Naive thymus-derived CD8-positive, alpha-beta T cell (primary cell): ENCODE data around the gene TOP2A. TPM values are rescaled to one million over a fixed set of nuclear protein-coding genes. Genes with fewer than 3 reads are reported as not detected.

Experiments used
- ATAC-seq, 2 donors: fragments of 150-1000 bp; cut with Tn5 transposase in 1 of 2; sonication (Bioruptor Pico), chemical (Tn5 transposase) in 1 of 2; 1 replicate in 1 of 2; 2 replicates in 1 of 2; pipeline ENCODE4 v1.10.0; 2021; ENCODE audit warnings: mild to moderate bottlenecking in 2 of 2, moderate library complexity in 2 of 2
- POLR2A ChIA-PET: fragments of 350-600 bp; sonication (Branson Sonifier 250); formaldehyde crosslinking; loops from one replicate; lab custom pipeline; 2021; ENCODE audit warnings: antibody characterized with exemption; lab: Charles Lee
- DNase-seq, 10 donors: peaks; one replicate each; pipeline versions ENCODE4 v3.0.0 to v3.0.0-alpha.2; 2020 to 2022
- H3K27ac Mint-ChIP-seq, 10 donors: one replicate each; pipeline ENCODE4 v1.8.0; 2020 to 2022; ENCODE audit warnings: mild to moderate bottlenecking in 10 of 10, mixed read lengths in 10 of 10, moderate library complexity in 4 of 10, inconsistent platforms in 1 of 10
- H3K27me3 Mint-ChIP-seq, 5 donors: one replicate each; pipeline ENCODE4 v1.8.0; 2021 to 2022; ENCODE audit warnings: mixed read lengths in 5 of 5
- H3K36me3 Mint-ChIP-seq, 3 donors: one replicate each; pipeline ENCODE4 v1.8.0; 2020 to 2022; ENCODE audit warnings: mixed read lengths in 3 of 3, mild to moderate bottlenecking in 2 of 3, inconsistent platforms in 1 of 3
- H3K4me1 Mint-ChIP-seq, 4 donors: one replicate each; pipeline ENCODE4 v1.8.0; 2021 to 2022; ENCODE audit warnings: mixed read lengths in 4 of 4
- H3K4me3 Mint-ChIP-seq, 10 donors: one replicate each; pipeline ENCODE4 v1.8.0; 2020 to 2022; ENCODE audit warnings: mild to moderate bottlenecking in 10 of 10, mixed read lengths in 10 of 10, moderate library complexity in 6 of 10, inconsistent platforms in 1 of 10
- H3K9me3 Mint-ChIP-seq, 9 donors: one replicate each; pipeline ENCODE4 v1.8.0; 2020 to 2022; ENCODE audit warnings: mixed read lengths in 9 of 9, mild to moderate bottlenecking in 3 of 9, inconsistent platforms in 1 of 9, moderate library complexity in 1 of 9
- polyA plus RNA-seq, 3 donors: library from polyadenylated mRNA; unstranded; fragments of 300-500 nt; fragmentation: Illumina TruSeq; gene quantifications; one replicate each; pipeline ENCODE4 v1.2.3, GENCODE V29; 2021
- total RNA-seq, 8 experiments: library from RNA in 2 of 8; stranded (reverse) in 2 of 8; gene quantifications; one replicate each; pipeline ENCODE4 v1.2.3 and lab custom pipeline; 2021 to 2026

TOP2A gene
- total and polyA plus RNA-seq, 5 experiments from 2014 or later: 0.14 to 0.81 (median 0.41) TPM; not detected in 2

DNA sequence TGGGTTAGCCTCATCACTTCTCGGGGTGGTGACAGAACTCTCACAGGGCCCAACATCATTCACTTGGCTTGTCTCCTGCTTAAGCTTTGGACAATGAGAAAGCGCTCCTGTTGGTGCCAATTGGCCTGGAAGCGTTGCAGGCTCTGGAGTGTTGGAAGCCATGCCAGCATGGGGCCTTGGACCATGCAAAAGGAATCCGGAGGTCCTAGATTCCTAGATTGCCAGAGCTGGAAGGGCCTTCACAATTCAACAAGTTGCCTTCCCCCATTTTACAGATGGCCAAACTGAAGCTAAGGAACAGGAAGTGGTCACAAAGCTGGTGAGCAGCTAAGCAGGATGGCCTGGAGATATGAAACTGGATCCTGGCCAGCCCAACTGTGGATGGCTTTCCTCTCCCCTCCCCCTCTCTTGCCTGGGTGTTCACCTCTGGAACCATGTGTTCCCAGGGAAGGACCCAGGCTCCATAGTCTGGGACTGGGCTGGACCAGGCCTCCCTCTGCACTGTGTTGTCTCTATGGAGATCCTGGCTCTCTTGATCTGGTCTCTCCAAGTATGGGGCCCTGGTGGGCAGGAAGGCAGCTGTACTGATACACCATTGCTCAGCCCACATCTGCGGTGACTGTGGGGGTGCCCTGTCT is 19.5 kb upstream of the TOP2A start:
- ATAC-seq: no peak
- H3K4me3 Mint-ChIP-seq: no peak overlapping the region
- H3K27ac Mint-ChIP-seq: peak overlapping the region in 1 of 10 donors; percentile 40
- H3K36me3 Mint-ChIP-seq: no peaks in the 10 kb centered on the region
- H3K27me3 Mint-ChIP-seq: peaks cover 0 to 1% (median 0%) of the 10 kb centered on the region in 5 donors
- H3K9me3 Mint-ChIP-seq: no peaks in the 10 kb centered on the region
- H3K4me1 Mint-ChIP-seq: peaks cover 0 to 7% (median 4%) of the 10 kb centered on the region in 4 donors
- DNase-seq: no peak
- POLR2A ChIA-PET: interaction anchor here (1.3 to 1.6 kb wide), 2 partner anchors 10 to 93 kb away, joined by 3 to 4 read pairs; no protein-coding TSS in a partner anchor

GRCh38 chr17:40436636-40437035 is 18.9 kb upstream of the TOP2A start:
- Mint-ChIP-seq H3K27me3 (peaks cover 0 to 1% (median 0%) of the 10 kb centered on the region in 5 donors), H3K9me3 (no peaks in the 10 kb centered on the region), H3K4me3 (no peak overlapping the region), H3K4me1 (peaks cover 2 to 7% (median 4%) of the 10 kb centered on the region in 4 donors), H3K36me3 (no peaks in the 10 kb centered on the region), H3K27ac (peak overlapping the region in 1 of 10 donors; percentile 59)
- DNase-seq (no peak), ATAC-seq (no peak)
- POLR2A ChIA-PET: interaction anchor here (1.0 to 1.6 kb wide), 3 partner anchors 9 to 94 kb away, joined by 3 to 4 read pairs (median 3); no protein-coding TSS in a partner anchor

GRCh38 chr17:40433551-40434415 is 16.1 kb upstream of the TOP2A start:
- POLR2A ChIA-PET: interaction anchor here (1.6 kb wide), 1 partner anchor 16 kb away, joined by 6 read pairs; the partner anchor contains the start of gene TOP2A
- Mint-ChIP-seq H3K4me1 (peaks cover 3 to 7% (median 6%) of the 10 kb centered on the region in 4 donors), H3K9me3 (no peaks in the 10 kb centered on the region), H3K27ac (peak overlapping the region in 3 of 10 donors; percentile 35 to 82 (median 37)), H3K36me3 (no peaks in the 10 kb centered on the region), H3K27me3 (peaks cover 0 to 1% (median 0%) of the 10 kb centered on the region in 5 donors), H3K4me3 (no peak overlapping the region)
- DNase-seq: peak in 1 of 10 donors; percentile 22
- peak in 1 of 2 donors; percentile 53 for ATAC-seq

GRCh38 chr17:40432864-40433528 is 15.3 kb upstream of the TOP2A start:
- no peak for DNase-seq
- H3K27me3 Mint-ChIP-seq: peaks cover 0 to 1% (median 0%) of the 10 kb centered on the region in 5 donors
- H3K4me1 Mint-ChIP-seq: peaks cover 5 to 11% (median 8%) of the 10 kb centered on the region in 4 donors
- peak overlapping the region in 1 of 10 donors; percentile 41 for H3K27ac Mint-ChIP-seq
- H3K9me3 Mint-ChIP-seq: no peaks in the 10 kb centered on the region
- no peaks in the 10 kb centered on the region for H3K36me3 Mint-ChIP-seq
- H3K4me3 Mint-ChIP-seq: no peak overlapping the region
- ATAC-seq: no peak
- POLR2A ChIA-PET: interaction anchor here (1.6 kb wide), 1 partner anchor 15 kb away, joined by 6 read pairs; the partner anchor contains the start of gene TOP2A

DNA sequence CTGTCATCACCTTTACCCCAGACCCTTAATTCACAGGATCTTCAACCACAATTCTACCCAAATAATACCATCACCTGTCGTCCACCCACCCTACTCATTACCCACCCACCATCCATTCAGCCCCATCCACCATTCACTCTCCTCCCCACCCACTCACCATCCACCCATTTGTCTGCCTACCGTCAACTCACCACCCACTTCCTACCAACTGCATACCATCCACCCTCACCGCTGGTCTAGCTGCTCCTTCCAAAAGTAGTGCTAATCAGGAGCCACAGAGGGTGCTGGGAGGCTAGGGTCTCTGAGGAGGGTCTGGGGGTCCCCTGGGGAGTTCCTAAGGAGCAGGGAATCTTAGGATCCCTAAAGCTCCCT is 13.5 kb upstream of the TOP2A start:
- no peaks in the 10 kb centered on the region for H3K9me3 Mint-ChIP-seq
- POLR2A ChIA-PET: interaction anchor here (0.8 to 1.3 kb wide), 2 partner anchors 10 to 13 kb away, joined by 3 to 4 read pairs; partner anchors contain the start of gene TOP2A
- no peak for DNase-seq
- H3K27ac Mint-ChIP-seq: peak overlapping the region in 1 of 10 donors; percentile 50
- no peak overlapping the region for H3K4me3 Mint-ChIP-seq
- peaks cover 0 to 1% (median 0%) of the 10 kb centered on the region in 5 donors for H3K27me3 Mint-ChIP-seq
- ATAC-seq: no peak
- no peaks in the 10 kb centered on the region for H3K36me3 Mint-ChIP-seq
- H3K4me1 Mint-ChIP-seq: peaks cover 19 to 28% (median 20%) of the 10 kb centered on the region in 4 donors

GRCh38 chr17:40430272-40431230 is 12.9 kb upstream of the TOP2A start:
- peaks cover 25 to 35% (median 26%) of the 10 kb centered on the region in 4 donors for H3K4me1 Mint-ChIP-seq
- H3K9me3 Mint-ChIP-seq: no peaks in the 10 kb centered on the region
- no peak for ATAC-seq
- POLR2A ChIA-PET: interaction anchor here (0.7 to 1.3 kb wide), 3 partner anchors 13 to 107 kb away, joined by 3 to 4 read pairs (median 3); partner anchors contain the start of gene TOP2A
- no peaks in the 10 kb centered on the region for H3K36me3 Mint-ChIP-seq
- peaks cover 0 to 1% (median 0%) of the 10 kb centered on the region in 5 donors for H3K27me3 Mint-ChIP-seq
- peak overlapping the region in 1 of 10 donors; percentile 50 for H3K27ac Mint-ChIP-seq
- DNase-seq: no peak
- no peak overlapping the region for H3K4me3 Mint-ChIP-seq

DNA sequence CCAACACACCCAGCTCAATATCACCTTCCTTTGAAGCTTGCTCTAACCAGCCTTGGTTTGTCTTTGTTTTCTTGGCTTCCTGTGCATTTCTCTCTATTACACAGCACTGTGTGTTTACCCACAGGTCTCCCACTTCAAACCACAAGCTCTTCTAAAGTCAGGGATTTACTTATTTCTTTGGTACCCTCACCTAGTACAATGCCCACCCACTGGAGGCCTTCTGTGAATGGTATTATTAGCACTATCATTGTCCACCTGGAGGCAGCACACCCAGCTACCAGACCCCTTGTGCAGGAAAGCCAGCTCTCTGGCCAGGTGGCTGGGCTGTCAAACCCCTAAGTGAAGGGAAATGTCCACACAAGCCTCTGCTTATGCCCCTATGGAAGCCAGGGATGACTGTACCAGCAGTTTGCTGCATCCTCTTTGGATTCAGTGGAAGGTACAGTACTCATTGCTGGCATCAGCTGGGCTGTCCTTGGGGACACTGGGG is 9.4 kb upstream of the TOP2A start:
- Mint-ChIP-seq H3K27ac (peak overlapping the region in 7 of 10 donors; percentile 1 to 63 (median 37)), H3K4me3 (peak overlapping the region in 9 of 10 donors; percentile 16 to 76 (median 44)), H3K4me1 (peaks cover 24 to 38% (median 29%) of the 10 kb centered on the region in 4 donors), H3K27me3 (no peaks in the 10 kb centered on the region), H3K9me3 (no peaks in the 10 kb centered on the region), H3K36me3 (no peaks in the 10 kb centered on the region)
- POLR2A ChIA-PET: interaction anchor here (0.5 to 2.3 kb wide), 10 partner anchors 10 to 1283 kb away, joined by 3 to 21 read pairs (median 4); partner anchors contain the start of genes IGFBP4 and TOP2A
- ATAC-seq (peak; percentile 97), DNase-seq (peak in 3 of 10 donors; percentile 47 to 64 (median 63))

- H3K36me3 Mint-ChIP-seq: no peaks in the 10 kb centered on the region
- no peaks in the 10 kb centered on the region for H3K27me3 Mint-ChIP-seq
- H3K4me3 Mint-ChIP-seq: peak overlapping the region in 7 of 10 donors; percentile 30 to 58 (median 44)
- H3K9me3 Mint-ChIP-seq: no peaks in the 10 kb centered on the region
- ATAC-seq: peak in 1 of 2 donors; percentile 25
- peak in 1 of 10 donors; percentile 14 for DNase-seq
- peaks cover 21 to 31% (median 29%) of the 10 kb centered on the region in 4 donors for H3K4me1 Mint-ChIP-seq
- POLR2A ChIA-PET: interaction anchor here (0.6 to 2.3 kb wide), 5 partner anchors 8 to 124 kb away, joined by 3 to 21 read pairs (median 3); partner anchors contain the start of gene TOP2A
- H3K27ac Mint-ChIP-seq: peak overlapping the region in 2 of 10 donors; percentile 15 to 57
Measured at GRCh38 chr17:40425741-40426140, 8.0 kb upstream of the TOP2A start.

GRCh38 chr17:40422990-40423633 is 5.4 kb upstream of the TOP2A start:
- H3K4me1 Mint-ChIP-seq: peaks cover 20 to 39% (median 37%) of the 10 kb centered on the region in 4 donors
- ATAC-seq: no peak
- no peak overlapping the region for H3K27ac Mint-ChIP-seq
- POLR2A ChIA-PET: no interaction called here
- no peaks in the 10 kb centered on the region for H3K36me3 Mint-ChIP-seq
- no peaks in the 10 kb centered on the region for H3K9me3 Mint-ChIP-seq
- H3K27me3 Mint-ChIP-seq: no peaks in the 10 kb centered on the region
- no peak for DNase-seq
- no peak overlapping the region for H3K4me3 Mint-ChIP-seq

DNA sequence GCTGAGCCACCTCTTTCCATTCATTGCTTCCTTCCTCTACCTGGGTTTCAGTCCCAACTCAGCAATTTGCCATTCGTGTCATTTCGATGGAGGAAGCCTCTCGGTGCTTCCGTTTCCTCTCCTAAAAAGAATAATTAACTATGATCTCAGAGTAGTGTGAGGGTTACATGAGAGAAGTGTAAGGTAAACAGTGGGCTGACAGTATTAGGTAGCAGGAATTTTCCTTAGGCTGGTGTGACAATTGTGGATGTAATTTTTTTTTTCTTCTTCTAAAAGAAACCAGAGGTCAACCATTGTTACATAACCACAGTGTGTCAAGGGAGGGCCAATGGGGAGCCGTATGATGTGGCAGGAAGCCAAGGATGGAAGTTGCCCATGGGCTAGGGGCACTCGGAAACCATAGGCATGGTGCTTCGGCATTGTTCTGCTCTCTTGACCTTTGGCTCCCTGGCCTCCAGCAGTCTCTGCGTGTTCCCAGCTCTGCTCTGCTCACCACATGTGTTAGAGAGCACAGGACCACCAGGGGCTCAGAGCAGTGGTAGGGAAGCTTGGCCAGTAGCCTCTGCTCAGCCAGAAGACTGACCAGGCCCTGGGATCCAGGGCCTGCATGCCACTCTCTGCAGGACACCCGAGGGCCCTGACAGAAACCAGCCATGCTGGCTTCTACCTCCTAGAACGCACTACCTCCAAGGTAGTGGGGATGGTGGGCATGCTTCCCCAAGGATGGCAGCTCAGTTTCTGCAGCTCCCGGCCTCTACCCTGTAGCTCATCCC is 2.0 kb upstream of the TOP2A start:
- Mint-ChIP-seq H3K4me3 (peak overlapping the region; percentile 34 to 82 (median 71)), H3K27ac (peak overlapping the region in 6 of 10 donors; percentile 0 to 76 (median 56)), H3K27me3 (peaks cover 0 to 4% (median 0%) of the 10 kb centered on the region in 5 donors), H3K9me3 (no peaks in the 10 kb centered on the region), H3K36me3 (no peaks in the 10 kb centered on the region), H3K4me1 (peaks cover 6 to 27% (median 19%) of the 10 kb centered on the region in 4 donors)
- DNase-seq (no peak), ATAC-seq (no peak)
- POLR2A ChIA-PET: interaction anchor here (0.6 to 1.0 kb wide), 3 partner anchors 15 to 1265 kb away, joined by 3 to 8 read pairs (median 6); no protein-coding TSS in a partner anchor
